T47D (cell line): ENCODE measurements around the gene SND1.

ENCODE experiments used
- DNase-seq, 2 experiments: peaks; one replicate each; pipeline versions ENCODE4 v3.0.0 to v3.0.0-alpha.2; 2011 to 2012; ENCODE audit warnings: low read depth in 1 of 2, low spot score in 1 of 2
- JUND ChIP-seq: IDR thresholded peaks from 2 replicates; pipeline ENCODE4 v1.6.1; 2012; ENCODE audit warnings: low read depth
- in situ Hi-C: cut with HindIII; loops from 2 replicates; pipeline ENCODE4 v1.10.0; 2016; ENCODE audit warnings: low sequenced_read_pairs, low pct_unique_long_range_greater_than_20kb

The SND1 gene

DNA sequence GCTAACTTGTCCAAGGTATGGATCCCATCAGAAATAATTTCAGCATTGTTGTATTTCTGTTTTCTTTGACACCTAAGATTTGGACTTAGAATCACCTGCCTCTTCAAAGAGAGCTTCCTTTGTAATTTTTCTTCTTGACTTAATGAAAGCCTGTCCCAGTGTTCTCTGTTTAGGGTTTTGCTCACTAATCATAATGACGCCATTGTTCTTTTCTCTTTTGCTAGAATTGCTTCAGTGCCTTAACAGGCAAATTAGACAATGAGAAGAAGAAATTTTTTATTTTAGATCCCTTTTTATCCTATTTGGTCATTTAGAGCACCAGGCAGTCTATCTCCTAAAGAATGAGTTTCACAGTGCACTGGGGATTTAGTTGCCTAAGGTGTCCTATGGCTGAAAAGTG is 128.5 kb downstream of the SND1 start:
- no peak for DNase-seq
- in situ Hi-C loops: no loop called here
- TF ChIP-seq JUND: no peak

DNA sequence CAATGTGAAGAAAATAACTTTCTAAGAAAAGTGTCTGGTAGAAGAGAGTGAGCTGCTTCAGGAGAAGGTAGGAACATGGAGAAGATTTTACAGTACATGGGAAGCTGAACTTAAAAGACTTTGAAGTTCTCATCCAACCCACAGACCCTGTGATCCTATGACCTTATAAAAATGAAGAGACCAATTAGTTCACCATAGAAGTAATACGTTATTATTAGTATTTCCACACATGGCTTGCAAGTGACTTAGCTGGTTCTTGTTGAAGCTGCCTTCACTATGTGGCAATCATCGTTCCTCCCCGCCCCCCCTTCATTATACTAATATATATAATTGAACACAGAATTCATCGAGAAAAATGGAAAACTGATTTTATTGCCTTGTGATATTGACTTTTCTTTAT is 129.1 kb downstream of the SND1 start:
- in situ Hi-C loops: no loop called here
- no peak for TF ChIP-seq JUND
- no peak for DNase-seq

DNA sequence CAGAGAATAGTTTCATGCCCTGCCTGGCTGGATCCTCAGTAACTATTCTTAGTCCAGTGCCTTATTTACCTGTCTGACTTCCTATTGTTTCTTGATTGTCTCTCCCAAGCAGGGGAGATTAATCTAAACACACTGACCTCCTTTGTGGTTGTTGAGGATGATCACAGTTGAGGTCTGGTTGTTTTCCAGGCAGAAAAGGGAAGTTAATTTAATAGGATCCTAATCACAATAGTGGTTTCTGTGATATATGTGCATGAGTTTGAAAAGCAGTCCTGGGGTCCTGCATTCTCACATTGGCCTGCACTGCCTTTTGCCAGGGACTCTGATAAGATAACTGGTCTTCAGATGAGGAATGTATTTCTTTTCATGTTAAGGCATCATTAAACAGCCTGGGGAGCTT is 130.1 kb downstream of the SND1 start:
- in situ Hi-C loops: no loop called here
- no peak for DNase-seq
- TF ChIP-seq JUND: no peak

DNA sequence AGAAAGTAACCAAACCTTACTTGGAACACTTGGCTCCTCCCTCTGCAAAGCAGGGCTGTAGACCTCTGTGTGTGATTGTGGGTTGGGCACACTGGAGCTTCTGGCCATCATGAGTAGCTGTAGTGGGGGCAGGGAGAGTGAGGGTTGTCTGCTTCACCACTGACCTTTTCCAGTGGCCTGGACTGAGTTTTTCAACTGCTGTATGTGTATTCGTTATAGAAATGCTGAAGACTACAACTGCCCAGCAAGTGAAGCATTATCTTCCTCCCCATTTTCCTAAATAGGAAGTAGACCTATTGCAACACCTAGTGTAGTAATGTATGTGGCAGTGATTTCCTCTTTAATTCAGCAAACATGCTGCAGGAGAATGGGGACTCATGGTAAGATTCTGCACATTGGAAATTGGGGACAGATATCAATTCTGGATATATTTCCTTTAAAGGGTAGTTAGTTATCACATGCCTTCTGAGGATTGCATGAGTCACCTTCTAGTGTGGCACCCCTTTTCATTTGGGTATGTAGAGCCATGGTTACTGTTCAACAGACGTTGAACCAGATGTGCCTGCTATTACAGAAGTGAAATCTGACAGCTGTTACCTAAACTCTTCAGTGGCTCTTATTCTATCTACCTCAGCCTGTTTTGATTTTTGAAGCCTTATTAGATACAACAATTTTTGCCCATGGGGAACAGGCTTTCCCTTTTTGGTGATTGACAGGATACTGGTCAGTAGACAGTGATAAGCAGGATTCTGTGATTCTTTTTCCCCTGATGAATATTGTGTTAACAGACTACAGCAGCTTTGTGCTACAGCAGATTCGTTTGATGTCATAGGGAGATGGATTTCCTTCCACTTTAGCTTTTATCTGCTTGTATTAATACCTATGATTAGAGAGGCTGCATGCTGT is 130.9 kb downstream of the SND1 start:
- no peak for DNase-seq

DNA sequence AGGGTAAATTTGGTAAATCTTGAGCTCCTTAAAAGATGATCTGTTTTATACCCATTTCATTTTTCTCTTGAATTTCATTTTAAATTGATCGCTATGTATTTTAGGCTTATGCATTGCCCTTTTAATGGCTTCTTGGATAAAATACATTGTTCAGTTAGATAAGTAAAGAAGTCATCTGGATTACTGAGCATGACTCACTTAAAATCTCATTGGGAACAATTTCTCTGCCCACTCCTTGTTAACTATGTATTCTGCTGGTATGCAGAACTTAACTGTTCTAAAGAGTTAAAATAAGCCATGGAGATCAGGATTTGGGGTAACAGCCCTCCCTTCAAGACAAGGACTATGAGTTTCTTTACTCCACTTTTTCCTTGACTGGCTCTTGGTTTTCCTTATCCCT is 134.2 kb downstream of the SND1 start:
- no peak for DNase-seq
- in situ Hi-C loops: no loop called here
- no peak for TF ChIP-seq JUND

More for the DNA sequence above, 130.9 kb downstream of the SND1 start:
- in situ Hi-C loops: no loop called here
- no peak for TF ChIP-seq JUND

DNA sequence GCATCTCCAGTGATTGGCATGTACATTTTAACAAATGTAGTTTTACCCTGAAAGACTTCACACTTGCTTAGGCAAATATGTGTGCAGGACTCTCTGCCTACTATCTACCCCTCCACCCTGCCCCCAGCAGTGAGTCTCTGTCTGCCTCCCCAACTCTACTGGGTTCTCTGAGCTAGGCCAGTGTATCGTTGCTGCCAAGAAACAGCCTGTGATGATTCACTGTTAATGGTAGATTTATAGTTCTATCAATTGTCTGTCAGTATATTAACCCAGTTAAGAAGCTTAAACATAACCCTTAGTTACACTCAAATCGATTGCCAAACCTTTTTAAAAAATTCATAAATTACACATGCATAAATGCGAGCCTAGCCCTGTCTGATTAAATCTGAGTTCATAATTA is 137.0 kb downstream of the SND1 start:
- no peak for DNase-seq
- in situ Hi-C loops: no loop called here
- no peak for TF ChIP-seq JUND

DNA sequence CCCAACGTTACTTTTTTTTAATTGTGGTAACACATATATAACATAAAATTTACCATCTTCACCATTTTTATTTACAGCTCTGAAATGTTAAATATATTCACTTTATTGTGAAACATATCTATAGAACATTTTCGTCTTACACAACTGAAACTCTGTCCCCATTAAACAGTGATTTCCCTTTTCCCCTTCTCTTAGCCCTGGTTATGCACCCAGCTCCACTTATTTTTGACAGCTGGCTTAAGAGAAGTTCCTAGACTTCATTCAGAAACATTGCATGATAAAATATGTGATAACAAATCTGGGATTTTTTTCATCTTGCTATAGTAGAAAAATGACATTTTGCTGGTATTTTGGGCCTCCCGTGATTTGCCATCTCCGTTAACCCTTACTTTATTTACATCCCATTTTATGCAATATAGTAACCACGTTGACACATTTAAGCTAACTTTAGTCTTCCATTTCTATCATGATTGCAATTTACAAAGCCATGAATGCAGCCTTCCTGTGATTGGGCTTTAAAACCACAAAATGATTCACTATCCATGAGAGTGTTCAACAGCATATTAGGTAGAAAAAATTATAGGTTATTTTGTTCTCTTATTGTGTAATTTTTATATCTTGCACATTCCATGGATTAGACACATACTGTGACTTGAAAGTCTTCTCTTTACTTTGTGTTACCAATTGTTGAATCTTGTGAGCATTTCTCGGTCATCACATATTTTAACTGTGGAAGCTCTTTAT is 139.6 kb downstream of the SND1 start:
- TF ChIP-seq JUND: no peak
- no peak for DNase-seq
- in situ Hi-C loops: no loop called here

DNA sequence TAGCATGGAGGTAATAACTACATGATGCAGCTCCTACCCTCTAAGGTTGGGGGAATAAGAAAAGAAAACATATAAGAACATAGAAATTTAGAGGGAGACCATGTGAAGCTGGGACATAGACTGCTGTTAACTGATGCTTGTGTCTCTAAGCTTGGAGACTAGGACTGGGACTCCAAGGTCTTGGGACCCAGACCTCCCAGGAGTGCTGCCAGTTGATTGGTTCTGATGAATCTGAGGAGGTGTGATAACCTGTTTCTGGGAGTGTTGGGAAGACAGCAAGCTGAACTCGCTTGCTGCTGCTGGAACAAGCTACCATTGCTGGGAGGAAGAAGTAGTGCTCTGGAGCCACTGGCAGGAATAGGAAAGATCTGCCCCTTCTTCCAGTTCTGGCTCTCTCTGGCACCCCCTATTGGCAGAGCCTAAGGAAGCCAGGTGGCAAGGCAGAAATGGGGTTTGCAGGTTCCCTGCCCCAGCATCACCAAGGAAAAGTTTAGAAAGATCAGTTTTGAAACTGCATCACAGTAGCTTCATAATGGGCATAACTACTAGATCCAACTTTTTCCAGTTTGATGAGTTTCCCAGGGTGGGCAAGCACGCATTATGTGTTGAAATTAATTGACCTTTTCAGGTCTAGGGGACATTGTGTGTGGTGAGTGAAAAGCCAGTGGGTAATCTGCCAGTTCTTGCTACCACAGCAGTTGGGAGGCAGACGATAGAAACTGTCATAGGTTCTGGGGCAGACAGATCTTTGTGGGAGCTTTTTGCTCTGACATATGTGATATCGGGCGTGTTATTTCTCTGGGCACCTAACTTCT is 140.7 kb downstream of the SND1 start:
- peak in 1 of 2 experiments; percentile 53 for DNase-seq
- in situ Hi-C loops: no loop called here
- TF ChIP-seq JUND: no peak

DNA sequence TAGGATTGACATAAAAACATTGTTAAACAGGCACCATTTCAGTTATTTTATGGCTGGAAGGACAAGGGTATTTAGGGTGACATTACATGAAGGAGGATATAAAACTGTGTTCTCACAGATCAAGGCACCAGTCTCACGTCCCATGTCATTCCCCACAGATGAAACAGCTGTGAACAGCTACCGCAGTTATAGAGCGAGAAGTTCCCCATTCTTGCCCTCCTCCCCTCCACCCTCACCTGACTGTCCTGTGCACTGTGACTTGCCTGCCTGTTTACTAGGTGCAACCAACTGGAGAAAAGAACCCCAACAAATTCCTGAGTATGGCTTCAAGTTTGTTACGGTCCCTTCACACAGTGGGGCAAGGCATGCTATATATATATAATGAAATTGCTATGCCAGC is 141.6 kb downstream of the SND1 start:
- TF ChIP-seq JUND: no peak
- DNase-seq: no peak
- in situ Hi-C loops: no loop called here

DNA sequence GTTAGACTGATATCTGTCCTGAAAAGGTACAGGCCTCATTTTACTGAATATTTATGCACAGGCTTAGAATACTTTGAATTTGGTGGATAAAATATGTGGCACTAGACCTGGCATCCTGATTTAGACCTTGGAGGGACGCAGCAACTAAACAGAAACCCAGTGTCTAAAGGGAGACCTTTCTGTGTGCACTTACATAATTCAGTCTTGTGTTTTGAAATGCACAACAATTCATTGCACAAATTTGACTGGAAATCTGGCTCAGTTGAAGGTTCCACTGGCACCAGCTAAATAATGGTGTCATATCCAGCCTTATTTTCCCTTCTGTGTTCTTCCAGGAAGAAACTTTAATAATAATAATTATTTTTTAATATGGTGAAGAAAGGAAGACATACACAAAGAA is 142.1 kb downstream of the SND1 start:
- TF ChIP-seq JUND: no peak
- DNase-seq: no peak
- in situ Hi-C loops: no loop called here

DNA sequence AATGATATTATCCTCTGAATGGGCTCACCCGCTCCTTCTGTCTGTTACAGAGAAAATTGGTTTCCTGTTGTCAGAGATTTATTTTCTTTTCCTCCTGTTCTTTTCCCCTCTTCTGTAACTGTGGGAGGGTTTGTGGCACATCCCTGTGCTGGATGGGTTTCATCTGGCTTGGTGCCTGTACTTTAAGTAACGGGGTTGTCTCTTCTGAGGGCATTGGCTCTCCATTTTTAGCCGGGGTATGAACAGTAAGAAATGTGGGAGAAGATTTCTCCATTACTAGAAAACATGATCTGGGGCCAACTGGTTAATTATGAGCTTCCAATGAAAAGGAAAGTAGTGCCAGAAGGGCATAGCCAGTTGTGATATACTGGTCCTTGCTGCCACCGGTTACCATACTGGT is 142.6 kb downstream of the SND1 start:
- in situ Hi-C loops: no loop called here
- TF ChIP-seq JUND: no peak
- DNase-seq: no peak

DNA sequence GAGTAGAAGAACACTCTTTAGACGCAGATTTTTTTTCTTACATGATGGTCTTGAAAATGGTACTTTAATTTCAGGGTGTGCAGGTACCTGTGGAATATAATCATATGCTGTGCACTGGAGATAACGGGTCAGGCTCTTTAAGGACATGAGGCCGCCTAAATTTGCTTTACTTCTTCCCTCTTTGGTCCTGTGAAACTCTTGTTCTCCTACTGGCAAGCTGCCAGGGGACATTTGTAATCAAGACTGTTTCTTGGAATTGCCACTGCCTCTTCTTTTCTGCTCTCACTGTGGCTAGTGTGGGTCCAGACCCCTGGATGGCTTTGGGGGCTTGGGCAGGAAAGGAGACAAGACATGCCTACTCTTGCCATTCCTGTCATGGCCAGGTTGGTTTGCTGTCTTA is 146.0 kb downstream of the SND1 start:
- in situ Hi-C loops: no loop called here

More for the DNA sequence above, 146.0 kb downstream of the SND1 start:
- no peak for DNase-seq
- no peak for TF ChIP-seq JUND
